Hair follicular keratinocyte (primary cell): ENCODE data around the gene HAGHL. TPM values are rescaled to one million over a fixed set of nuclear protein-coding genes. Genes with fewer than 3 reads are reported as not detected.

Source experiments
- total RNA-seq: library from RNA; depleted of rRNA; stranded (reverse); fragments of >200 nt; gene quantifications from 2 replicates; pipeline ENCODE4 v1.2.3, GENCODE V29; 2015

HAGHL gene
- total RNA-seq: 18.9 and 26.2 TPM in 2 replicates

GRCh38 chr16:726438-727290, at the start of gene HAGHL, which contains the start of gene CCDC78:
Gene HAGHL, plus strand, starts transcription at chr16:727106. Its CDS starts 404 bp downstream, at chr16:727510.
Gene CCDC78, minus strand, starts transcription at chr16:726443. Its CDS starts 76 bp downstream, at chr16:726367.

GRCh38 chr16:679814-680624, 46.9 kb upstream of the HAGHL start, which contains the start of gene STUB1:
Gene STUB1, plus strand, starts transcription at chr16:680410. Its CDS starts 116 bp downstream, at chr16:680526.

GRCh38 chr16:684071-684794, 42.7 kb upstream of the HAGHL start, which contains the start of gene JMJD8:
Gene JMJD8, minus strand, starts transcription at chr16:684334. Its CDS starts 15 bp downstream, at chr16:684319.

GRCh38 chr16:705431-706188, 21.3 kb upstream of the HAGHL start, which contains the start of gene FBXL16:
Gene FBXL16, minus strand, starts transcription at chr16:705801. Its CDS starts 8,396 bp downstream, at chr16:697405.

GRCh38 chr16:714558-715476, 12.1 kb upstream of the HAGHL start, which contains the start of gene METRN:
Gene METRN, plus strand, starts transcription at chr16:715118. Its CDS starts 172 bp downstream, at chr16:715290.

GRCh38 chr16:720990-721764, 5.7 kb upstream of the HAGHL start, which contains the start of gene ANTKMT:
Gene ANTKMT, plus strand, starts transcription at chr16:721146. Its CDS starts 129 bp downstream, at chr16:721275.

GRCh38 chr16:740764-741505, 14.0 kb downstream of the HAGHL start, which contains the start of gene CIAO3:
Gene CIAO3, minus strand, starts transcription at chr16:740997. Its CDS starts 12 bp downstream, at chr16:740985.

GRCh38 chr16:760545-761343, 33.8 kb downstream of the HAGHL start, which contains the start of gene MSLN:
Gene MSLN, plus strand, starts transcription at chr16:760734. Its CDS starts 1,947 bp downstream, at chr16:762681.

Other genes starting within 250 kb of the HAGHL start
- gene CAPN15, start 199.4 kb upstream of the HAGHL start, total RNA-seq: 39.7 and 43.8 TPM in 2 replicates
- not detected in 2 replicates for gene PRR35, start 166.7 kb upstream of the HAGHL start, total RNA-seq
- gene NHLRC4, start 160.1 kb upstream of the HAGHL start, total RNA-seq: 0.11 and 0.16 TPM in 2 replicates
- 19.8 and 27.6 TPM in 2 replicates for gene PIGQ, start 157.1 kb upstream of the HAGHL start, total RNA-seq
- 18.1 and 19.2 TPM in 2 replicates for gene RAB40C, start 137.0 kb upstream of the HAGHL start, total RNA-seq
- 0.47 TPM in 1 of 2 replicates, not detected in the other for gene WFIKKN1, start 96.1 kb upstream of the HAGHL start, total RNA-seq
- 161 and 174 TPM in 2 replicates for gene METTL26, start 90.8 kb upstream of the HAGHL start, total RNA-seq
- gene MCRIP2, start 85.3 kb upstream of the HAGHL start, total RNA-seq: 36.5 and 55.2 TPM in 2 replicates
- gene WDR90, start 77.7 kb upstream of the HAGHL start, total RNA-seq: 8.5 and 9.8 TPM in 2 replicates
- 52.0 and 72.9 TPM in 2 replicates for gene RHOT2, start 59.0 kb upstream of the HAGHL start, total RNA-seq
- gene RHBDL1, start 51.4 kb upstream of the HAGHL start, total RNA-seq: 5.1 and 9.8 TPM in 2 replicates
- 216 and 264 TPM in 2 replicates for gene STUB1, start 46.7 kb upstream of the HAGHL start, total RNA-seq
- gene JMJD8, start 42.8 kb upstream of the HAGHL start, total RNA-seq: 35.5 and 58.9 TPM in 2 replicates
- 9.1 and 9.4 TPM in 2 replicates for gene WDR24, start 36.7 kb upstream of the HAGHL start, total RNA-seq
- gene FBXL16, start 21.3 kb upstream of the HAGHL start, total RNA-seq: 0.19 and 2.0 TPM in 2 replicates
- gene METRN, start 12.0 kb upstream of the HAGHL start, total RNA-seq: 119 and 198 TPM in 2 replicates
- 61.5 and 70.2 TPM in 2 replicates for gene ANTKMT, start 6.0 kb upstream of the HAGHL start, total RNA-seq
- gene CCDC78, start 663 bp upstream of the HAGHL start, total RNA-seq: 3.6 and 3.8 TPM in 2 replicates
- 19.4 and 30.0 TPM in 2 replicates for gene CIAO3, start 13.9 kb downstream of the HAGHL start, total RNA-seq
- 0.78 and 3.8 TPM in 2 replicates for gene MSLN, start 33.6 kb downstream of the HAGHL start, total RNA-seq
- 29.0 and 43.2 TPM in 2 replicates for gene RPUSD1, start 61.3 kb downstream of the HAGHL start, total RNA-seq
- gene CHTF18, start 61.5 kb downstream of the HAGHL start, total RNA-seq: 23.5 and 26.5 TPM in 2 replicates
- gene GNG13, start 73.6 kb downstream of the HAGHL start, total RNA-seq: not detected in 2 replicates
- 12.9 and 26.4 TPM in 2 replicates for gene LMF1, start 243.9 kb downstream of the HAGHL start, total RNA-seq